ENCODE measurements around the gene CFI.

CFI gene

GRCh38 chr4:109846395-109847098 lies 44.7 kb upstream of the CFI start:
- H3K27ac ChIP-seq (replicated peaks; ENCODE audit: low read length), result no peak overlapping the region
- DNase-seq (ENCODE audit: low spot score), result no peak
- WGBS, 2 donors (ENCODE audit: extremely low coverage in 2 of 2, insufficient read length in 2 of 2, insufficient replicate concordance in 1 of 2), result no CpG with 5 or more reads among the region's 6 CpGs
- H3K4ac ChIP-seq (ENCODE audit: low read length), result no peak overlapping the region
- no peak overlapping the region for H2BK15ac ChIP-seq (ENCODE audit: low read length)
- no peak overlapping the region for H3K9ac ChIP-seq (ENCODE audit: low read depth, low read length, poor library complexity)
- no peaks in the 10 kb centered on the region for H3K9me3 ChIP-seq (replicated peaks in 1 of 2; ENCODE audit: control insufficient read depth in 2 of 2, insufficient read depth in 1 of 2, low read depth in 1 of 2, low read length in 2 of 2)
- no peak overlapping the region for H3K4me3 ChIP-seq (ENCODE audit: low read length in 2 of 2)
- no peak overlapping the region for H2BK5ac ChIP-seq (ENCODE audit: low read length)
- H2BK12ac ChIP-seq (ENCODE audit: low read length), result no peak overlapping the region
- peaks cover 7 to 8% of the 10 kb centered on the region in 2 donors for H3K4me1 ChIP-seq (ENCODE audit: control insufficient read depth in 2 of 2, insufficient read depth in 1 of 2, low read depth in 1 of 2, low read length in 2 of 2)
- H4K8ac ChIP-seq (ENCODE audit: low read depth, low read length), result no peak overlapping the region
- no peak overlapping the region for H3K18ac ChIP-seq (ENCODE audit: low read length)
- H2AK5ac ChIP-seq (ENCODE audit: low read depth, low read length), result no peak overlapping the region
- H3K79me1 ChIP-seq (ENCODE audit: low read depth, low read length), result no peaks in the 10 kb centered on the region
- H2BK120ac ChIP-seq (ENCODE audit: low read depth, low read length), result no peak overlapping the region
- H3K36me3 ChIP-seq (replicated peaks in 1 of 2; ENCODE audit: control insufficient read depth in 2 of 2, insufficient read depth in 2 of 2, low read length in 2 of 2), result no peaks in the 10 kb centered on the region
- no peak overlapping the region for H3K14ac ChIP-seq (ENCODE audit: low read length)
- no peak overlapping the region for H3K4me2 ChIP-seq (ENCODE audit: insufficient read depth, low read length, poor library complexity, severe bottlenecking)
- peak overlapping the region; percentile 58 for H2AFZ ChIP-seq (ENCODE audit: low read length)
- no peak overlapping the region for H3K23ac ChIP-seq (ENCODE audit: low read depth, low read length, poor library complexity)
- H3K27me3 ChIP-seq (ENCODE audit: control insufficient read depth in 3 of 3, insufficient read depth in 3 of 3, low read depth in 1 of 3, low read length in 3 of 3), result no peaks in the 10 kb centered on the region
- no peak overlapping the region for H4K91ac ChIP-seq (ENCODE audit: low read depth, low read length, poor library complexity)

GRCh38 chr4:109836985-109837384 lies 35.2 kb upstream of the CFI start:
- H3K9me3 ChIP-seq (replicated peaks in 1 of 2; ENCODE audit: control insufficient read depth in 2 of 2, insufficient read depth in 1 of 2, low read depth in 1 of 2, low read length in 2 of 2), result no peaks in the 10 kb centered on the region
- no peak overlapping the region for H3K4me3 ChIP-seq (ENCODE audit: low read length in 2 of 2)
- H4K91ac ChIP-seq (ENCODE audit: low read depth, low read length, poor library complexity), result no peak overlapping the region
- DNase-seq (ENCODE audit: low spot score), result no peak
- no peak overlapping the region for H4K8ac ChIP-seq (ENCODE audit: low read depth, low read length)
- no peak overlapping the region for H3K4me2 ChIP-seq (ENCODE audit: insufficient read depth, low read length, poor library complexity, severe bottlenecking)
- no peak overlapping the region for H2AFZ ChIP-seq (ENCODE audit: low read length)
- no peak overlapping the region for H2BK12ac ChIP-seq (ENCODE audit: low read length)
- H3K4me1 ChIP-seq (ENCODE audit: control insufficient read depth in 2 of 2, insufficient read depth in 1 of 2, low read depth in 1 of 2, low read length in 2 of 2), result peaks cover 0 to 1% of the 10 kb centered on the region in 2 donors
- H2BK15ac ChIP-seq (ENCODE audit: low read length), result no peak overlapping the region
- H3K27me3 ChIP-seq (ENCODE audit: control insufficient read depth in 3 of 3, insufficient read depth in 3 of 3, low read depth in 1 of 3, low read length in 3 of 3), result no peaks in the 10 kb centered on the region
- no peak overlapping the region for H2BK5ac ChIP-seq (ENCODE audit: low read length)
- H2BK120ac ChIP-seq (ENCODE audit: low read depth, low read length), result no peak overlapping the region
- no peak overlapping the region for H3K23ac ChIP-seq (ENCODE audit: low read depth, low read length, poor library complexity)
- H2AK5ac ChIP-seq (ENCODE audit: low read depth, low read length), result no peak overlapping the region
- H3K18ac ChIP-seq (ENCODE audit: low read length), result no peak overlapping the region
- no CpG with 5 or more reads among the region's 3 CpGs for WGBS, 2 donors (ENCODE audit: extremely low coverage in 2 of 2, insufficient read length in 2 of 2, insufficient replicate concordance in 1 of 2)
- no peaks in the 10 kb centered on the region for H3K79me1 ChIP-seq (ENCODE audit: low read depth, low read length)
- no peak overlapping the region for H3K9ac ChIP-seq (ENCODE audit: low read depth, low read length, poor library complexity)
- no peaks in the 10 kb centered on the region for H3K36me3 ChIP-seq (replicated peaks in 1 of 2; ENCODE audit: control insufficient read depth in 2 of 2, insufficient read depth in 2 of 2, low read length in 2 of 2)
- H3K4ac ChIP-seq (ENCODE audit: low read length), result no peak overlapping the region
- H3K27ac ChIP-seq (replicated peaks; ENCODE audit: low read length), result no peak overlapping the region
- no peak overlapping the region for H3K14ac ChIP-seq (ENCODE audit: low read length)

- no peak overlapping the region for H3K9ac ChIP-seq (ENCODE audit: low read depth, low read length, poor library complexity)
- no peak overlapping the region for H2BK12ac ChIP-seq (ENCODE audit: low read length)
- H3K4ac ChIP-seq (ENCODE audit: low read length), result no peak overlapping the region
- H3K4me3 ChIP-seq (ENCODE audit: low read length in 2 of 2), result no peak overlapping the region
- H3K9me3 ChIP-seq (replicated peaks in 1 of 2; ENCODE audit: control insufficient read depth in 2 of 2, insufficient read depth in 1 of 2, low read depth in 1 of 2, low read length in 2 of 2), result no peaks in the 10 kb centered on the region
- no peak overlapping the region for H2BK120ac ChIP-seq (ENCODE audit: low read depth, low read length)
- no peak overlapping the region for H3K27ac ChIP-seq (replicated peaks; ENCODE audit: low read length)
- H3K36me3 ChIP-seq (replicated peaks in 1 of 2; ENCODE audit: control insufficient read depth in 2 of 2, insufficient read depth in 2 of 2, low read length in 2 of 2), result peaks cover 0 to 1% of the 10 kb centered on the region in 2 donors
- H3K14ac ChIP-seq (ENCODE audit: low read length), result no peak overlapping the region
- no peak for DNase-seq (ENCODE audit: low spot score)
- H3K4me2 ChIP-seq (ENCODE audit: insufficient read depth, low read length, poor library complexity, severe bottlenecking), result no peak overlapping the region
- H3K4me1 ChIP-seq (ENCODE audit: control insufficient read depth in 2 of 2, insufficient read depth in 1 of 2, low read depth in 1 of 2, low read length in 2 of 2), result peaks cover 0 to 1% of the 10 kb centered on the region in 2 donors
- H3K23ac ChIP-seq (ENCODE audit: low read depth, low read length, poor library complexity), result no peak overlapping the region
- H2AK5ac ChIP-seq (ENCODE audit: low read depth, low read length), result no peak overlapping the region
- WGBS, 2 donors (ENCODE audit: extremely low coverage in 2 of 2, insufficient read length in 2 of 2, insufficient replicate concordance in 1 of 2), result no CpG with 5 or more reads among the region's 4 CpGs
- no peak overlapping the region for H4K8ac ChIP-seq (ENCODE audit: low read depth, low read length)
- no peak overlapping the region for H2BK15ac ChIP-seq (ENCODE audit: low read length)
- H2AFZ ChIP-seq (ENCODE audit: low read length), result no peak overlapping the region
- H3K79me1 ChIP-seq (ENCODE audit: low read depth, low read length), result no peaks in the 10 kb centered on the region
- H3K18ac ChIP-seq (ENCODE audit: low read length), result no peak overlapping the region
- H2BK5ac ChIP-seq (ENCODE audit: low read length), result no peak overlapping the region
- H3K27me3 ChIP-seq (ENCODE audit: control insufficient read depth in 3 of 3, insufficient read depth in 3 of 3, low read depth in 1 of 3, low read length in 3 of 3), result no peaks in the 10 kb centered on the region
- H4K91ac ChIP-seq (ENCODE audit: low read depth, low read length, poor library complexity), result no peak overlapping the region
Measured at GRCh38 chr4:109833756-109834155, 32.0 kb upstream of the CFI start.

GRCh38 chr4:109827672-109828071 lies 25.9 kb upstream of the CFI start, which contains the start of gene RRH:
RRH (plus strand) TSS chr4:109827972; CDS start chr4:109828028, 56 bp downstream.
- Histone ChIP-seq H3K9me3 (replicated peaks in 1 of 2; ENCODE audit: control insufficient read depth in 2 of 2, insufficient read depth in 1 of 2, low read depth in 1 of 2, low read length in 2 of 2) (no peaks in the 10 kb centered on the region), H3K23ac (ENCODE audit: low read depth, low read length, poor library complexity) (no peak within 1 kb of the TSS), H4K91ac (ENCODE audit: low read depth, low read length, poor library complexity) (no peak within 1 kb of the TSS), H3K9ac (ENCODE audit: low read depth, low read length, poor library complexity) (no peak within 1 kb of the TSS), H3K4me3 (ENCODE audit: low read length in 2 of 2) (no peak within 1 kb of the TSS), H3K14ac (ENCODE audit: low read length) (no peak within 1 kb of the TSS), H2BK15ac (ENCODE audit: low read length) (no peak within 1 kb of the TSS), H3K27ac (replicated peaks; ENCODE audit: low read length) (no peak within 1 kb of the TSS), H2BK5ac (ENCODE audit: low read length) (no peak within 1 kb of the TSS), H2AK5ac (ENCODE audit: low read depth, low read length) (no peak within 1 kb of the TSS), H3K27me3 (ENCODE audit: control insufficient read depth in 3 of 3, insufficient read depth in 3 of 3, low read depth in 1 of 3, low read length in 3 of 3) (no peaks in the 10 kb centered on the region), H3K4me1 (ENCODE audit: control insufficient read depth in 2 of 2, insufficient read depth in 1 of 2, low read depth in 1 of 2, low read length in 2 of 2) (no peaks in the 10 kb centered on the region), H3K79me1 (ENCODE audit: low read depth, low read length) (no peaks in the 10 kb centered on the region), H3K18ac (ENCODE audit: low read length) (no peak within 1 kb of the TSS), H4K8ac (ENCODE audit: low read depth, low read length) (no peak within 1 kb of the TSS), H3K4me2 (ENCODE audit: insufficient read depth, low read length, poor library complexity, severe bottlenecking) (no peak within 1 kb of the TSS), H2BK120ac (ENCODE audit: low read depth, low read length) (no peak within 1 kb of the TSS), H3K36me3 (replicated peaks in 1 of 2; ENCODE audit: control insufficient read depth in 2 of 2, insufficient read depth in 2 of 2, low read length in 2 of 2) (peaks cover 3 to 51% of the 10 kb centered on the region in 2 donors), H3K4ac (ENCODE audit: low read length) (no peak within 1 kb of the TSS), H2BK12ac (ENCODE audit: low read length) (no peak within 1 kb of the TSS), H2AFZ (ENCODE audit: low read length) (no peak within 1 kb of the TSS)
- no CpG with 5 or more reads among the region's 2 CpGs for WGBS, 2 donors (ENCODE audit: extremely low coverage in 2 of 2, insufficient read length in 2 of 2, insufficient replicate concordance in 1 of 2)
- DNase-seq (ENCODE audit: low spot score), result no peak

Data from neuronal stem cell (in vitro differentiated cells).